ENCODE data around the gene STX10.

DNA sequence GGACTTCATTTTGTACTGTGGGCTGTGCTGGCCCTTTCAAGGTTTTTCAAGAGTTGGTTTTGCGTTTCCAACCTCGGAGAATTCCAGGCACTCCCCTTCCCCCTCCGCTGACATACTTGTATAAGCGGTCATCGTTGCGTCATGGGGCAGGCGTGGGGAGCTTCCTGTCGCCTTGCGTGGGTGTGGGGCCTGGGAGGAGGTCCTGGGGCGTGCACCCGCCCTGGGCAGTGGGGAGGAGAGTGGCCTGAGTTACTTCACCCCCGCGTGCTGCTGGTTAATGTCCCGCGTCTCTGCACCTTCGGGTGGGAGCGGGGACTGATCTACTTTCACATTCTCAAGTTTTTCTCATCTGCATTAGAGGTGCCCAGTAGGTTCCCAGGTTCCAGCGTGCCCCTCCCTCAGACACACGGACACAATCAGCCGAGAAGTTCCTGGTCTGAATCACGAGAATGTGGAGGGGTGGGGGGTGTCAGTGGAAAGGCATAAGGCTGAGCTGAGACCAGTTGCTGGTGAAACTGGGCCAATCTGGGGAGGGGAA lies 4.1 kb upstream of the STX10 start:
- TF ChIP-seq, protein P1, sequence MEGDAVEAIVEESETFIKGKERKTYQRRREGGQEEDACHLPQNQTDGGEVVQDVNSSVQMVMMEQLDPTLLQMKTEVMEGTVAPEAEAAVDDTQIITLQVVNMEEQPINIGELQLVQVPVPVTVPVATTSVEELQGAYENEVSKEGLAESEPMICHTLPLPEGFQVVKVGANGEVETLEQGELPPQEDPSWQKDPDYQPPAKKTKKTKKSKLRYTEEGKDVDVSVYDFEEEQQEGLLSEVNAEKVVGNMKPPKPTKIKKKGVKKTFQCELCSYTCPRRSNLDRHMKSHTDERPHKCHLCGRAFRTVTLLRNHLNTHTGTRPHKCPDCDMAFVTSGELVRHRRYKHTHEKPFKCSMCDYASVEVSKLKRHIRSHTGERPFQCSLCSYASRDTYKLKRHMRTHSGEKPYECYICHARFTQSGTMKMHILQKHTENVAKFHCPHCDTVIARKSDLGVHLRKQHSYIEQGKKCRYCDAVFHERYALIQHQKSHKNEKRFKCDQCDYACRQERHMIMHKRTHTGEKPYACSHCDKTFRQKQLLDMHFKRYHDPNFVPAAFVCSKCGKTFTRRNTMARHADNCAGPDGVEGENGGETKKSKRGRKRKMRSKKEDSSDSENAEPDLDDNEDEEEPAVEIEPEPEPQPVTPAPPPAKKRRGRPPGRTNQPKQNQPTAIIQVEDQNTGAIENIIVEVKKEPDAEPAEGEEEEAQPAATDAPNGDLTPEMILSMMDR (conservative IDR thresholded peaks at IDR 0.05) = no peak
- TF ChIP-seq ZFX (IDR thresholded peaks at IDR 0.05) = no peak

All from C4-2B (cell line).